CD4-positive, alpha-beta T cell (primary cell): ENCODE data around the gene PRDM16. TPM values are rescaled to one million over a fixed set of nuclear protein-coding genes. Genes with fewer than 3 reads are reported as not detected.

ENCODE experiments used
- ATAC-seq: fragments of 200-7000 bp; cut with Tn5 transposase; one replicate; pipeline ENCODE4 v1.10.0; 2022; ENCODE audit warnings: mild to moderate bottlenecking; ENCODE audit not compliant: poor library complexity
- CTCF ChIA-PET: fragments of 350-600 bp; sonication (Branson Sonifier 250); formaldehyde crosslinking; loops from one replicate; lab custom pipeline; 2021; ENCODE audit warnings: antibody characterized with exemption, inconsistent platforms; lab: Charles Lee
- POLR2A ChIA-PET: fragments of 350-600 bp; sonication (Branson Sonifier 250); formaldehyde crosslinking; loops from one replicate; lab custom pipeline; 2021; ENCODE audit warnings: antibody characterized with exemption, inconsistent platforms; lab: Charles Lee
- DNase-seq, 14 experiments: peaks; one replicate each; pipeline ENCODE4 v3.0.0-alpha.2; 2013 to 2020; ENCODE audit warnings: mixed read lengths in 2 of 14
- H3K27ac ChIP-seq, 2 donors: one replicate each; pipeline versions ENCODE4 v1.5.1 to v1.7.0; 2013; ENCODE audit warnings: low read length in 2 of 2, low read depth in 1 of 2, mild to moderate bottlenecking in 1 of 2
- H3K27me3 ChIP-seq, 2 experiments: 1 replicate in 1 of 2; 2 replicates in 1 of 2; pipeline versions ENCODE4 v1.6.1 to v1.7.0; 2013; ENCODE audit warnings: low read length in 2 of 2, control low read depth in 1 of 2, mild to moderate bottlenecking in 1 of 2, moderate library complexity in 1 of 2; ENCODE audit not compliant: insufficient read depth in 2 of 2, control insufficient read depth in 1 of 2
- H3K36me3 ChIP-seq: one replicate; pipeline ENCODE4 v1.6.1; 2013; ENCODE audit warnings: low read length, control low read depth; ENCODE audit not compliant: insufficient read depth
- H3K4me1 ChIP-seq: one replicate; pipeline ENCODE4 v1.6.1; 2013; ENCODE audit warnings: low read length, control low read depth; ENCODE audit not compliant: insufficient read depth
- H3K4me3 ChIP-seq: one replicate; pipeline ENCODE4 v1.5.1; 2013; ENCODE audit warnings: mild to moderate bottlenecking, low read length, moderate library complexity
- H3K9me3 ChIP-seq, 2 experiments: 1 replicate in 1 of 2; 2 replicates in 1 of 2; pipeline versions ENCODE4 v1.6.1 to v1.7.0; 2013; ENCODE audit warnings: low read length in 2 of 2, mild to moderate bottlenecking in 2 of 2, control low read depth in 1 of 2, moderate library complexity in 1 of 2; ENCODE audit not compliant: control insufficient read depth in 1 of 2, insufficient read depth in 1 of 2
- H3K27ac Mint-ChIP-seq: one replicate; pipeline ENCODE4 v1.8.0; 2020; ENCODE audit warnings: mixed read lengths
- H3K27me3 Mint-ChIP-seq: one replicate; pipeline ENCODE4 v1.8.0; 2021; ENCODE audit warnings: mixed read lengths
- H3K36me3 Mint-ChIP-seq: one replicate; pipeline ENCODE4 v1.8.0; 2021; ENCODE audit warnings: low read depth, mixed read lengths
- H3K4me1 Mint-ChIP-seq: one replicate; pipeline ENCODE4 v1.8.0; 2021; ENCODE audit warnings: low read depth, mixed read lengths
- H3K4me3 Mint-ChIP-seq: one replicate; pipeline ENCODE4 v1.8.0; 2020; ENCODE audit warnings: mild to moderate bottlenecking, mixed read lengths
- H3K9me3 Mint-ChIP-seq: one replicate; pipeline ENCODE4 v1.8.0; 2020; ENCODE audit warnings: mixed read lengths
- intact Hi-C, 2 experiments: fragments of 100-400 bp; cut with DNase I in 1 of 2; cut with micrococcal nuclease in 1 of 2; formaldehyde crosslinking; loops; one replicate each; pipeline versions ENCODE4 v1.15.1 to v1.9.0; 2023 to 2025; cut with DNase I, micrococcal nuclease
- total RNA-seq, 174 experiments: library from RNA in 2 of 174; stranded (reverse) in 2 of 174; gene quantifications; one replicate each; pipeline ENCODE4 v1.2.3 and lab custom pipeline; 2021 to 2026
- TF ChIP-seq, protein P1 (sequence below): fragments of 200-600 bp; IDR thresholded peaks from one replicate; pipeline ENCODE4 v1.8.0; 2022; ENCODE audit warnings: antibody characterized with exemption, mild to moderate bottlenecking

Gene PRDM16
- total RNA-seq, 2 experiments from 2014 or later = not detected

DNA sequence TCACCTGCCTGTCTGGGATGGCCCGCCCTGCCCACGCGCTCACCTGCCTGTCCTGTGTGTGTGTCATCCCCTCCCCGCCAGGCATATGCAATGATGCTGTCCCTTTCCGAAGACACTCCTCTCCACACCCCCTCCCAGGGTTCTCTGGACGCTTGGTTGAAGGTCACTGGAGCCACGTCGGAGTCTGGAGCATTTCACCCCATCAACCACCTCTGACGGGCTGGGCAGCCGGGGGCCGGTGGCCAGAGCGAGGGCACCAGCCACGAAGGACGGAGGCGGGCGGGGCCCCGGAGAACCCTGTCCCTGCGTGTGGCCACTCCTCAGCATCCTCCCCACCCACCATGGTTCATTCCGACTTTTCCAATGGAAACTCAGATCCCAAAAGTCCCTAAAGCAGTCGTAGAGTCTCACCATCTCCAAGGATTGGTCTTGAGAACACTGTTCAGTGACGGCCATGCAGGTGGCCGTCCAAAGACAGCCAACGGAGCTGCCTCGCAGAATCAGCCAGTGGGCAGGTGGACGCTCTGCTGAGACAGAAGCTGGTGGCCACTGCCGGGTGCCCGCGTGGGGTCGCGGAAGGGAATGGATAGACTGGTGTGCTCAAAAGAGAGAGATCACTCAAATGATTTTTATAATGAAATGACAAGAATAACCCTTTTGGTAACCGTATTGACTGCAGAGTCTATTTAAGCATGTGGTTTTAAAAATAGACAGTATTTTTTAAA is 364.8 kb downstream of the PRDM16 start:
- Mint-ChIP-seq H3K4me1 (no peaks in the 10 kb centered on the region), H3K36me3 (no peaks in the 10 kb centered on the region), H3K27me3 (no peaks in the 10 kb centered on the region), H3K9me3 (no peaks in the 10 kb centered on the region), H3K4me3 (no peak overlapping the region), H3K27ac (no peak overlapping the region)
- no peak for DNase-seq
- no peak overlapping the region for H3K4me3 ChIP-seq
- no peaks in the 10 kb centered on the region for H3K27me3 ChIP-seq
- ChIA-PET POLR2A (no interaction called here), CTCF (no interaction called here)
- intact Hi-C loops = no loop called here
- H3K9me3 ChIP-seq = no peaks in the 10 kb centered on the region
- no peaks in the 10 kb centered on the region for H3K4me1 ChIP-seq
- ATAC-seq = no peak
- TF ChIP-seq, protein P1, sequence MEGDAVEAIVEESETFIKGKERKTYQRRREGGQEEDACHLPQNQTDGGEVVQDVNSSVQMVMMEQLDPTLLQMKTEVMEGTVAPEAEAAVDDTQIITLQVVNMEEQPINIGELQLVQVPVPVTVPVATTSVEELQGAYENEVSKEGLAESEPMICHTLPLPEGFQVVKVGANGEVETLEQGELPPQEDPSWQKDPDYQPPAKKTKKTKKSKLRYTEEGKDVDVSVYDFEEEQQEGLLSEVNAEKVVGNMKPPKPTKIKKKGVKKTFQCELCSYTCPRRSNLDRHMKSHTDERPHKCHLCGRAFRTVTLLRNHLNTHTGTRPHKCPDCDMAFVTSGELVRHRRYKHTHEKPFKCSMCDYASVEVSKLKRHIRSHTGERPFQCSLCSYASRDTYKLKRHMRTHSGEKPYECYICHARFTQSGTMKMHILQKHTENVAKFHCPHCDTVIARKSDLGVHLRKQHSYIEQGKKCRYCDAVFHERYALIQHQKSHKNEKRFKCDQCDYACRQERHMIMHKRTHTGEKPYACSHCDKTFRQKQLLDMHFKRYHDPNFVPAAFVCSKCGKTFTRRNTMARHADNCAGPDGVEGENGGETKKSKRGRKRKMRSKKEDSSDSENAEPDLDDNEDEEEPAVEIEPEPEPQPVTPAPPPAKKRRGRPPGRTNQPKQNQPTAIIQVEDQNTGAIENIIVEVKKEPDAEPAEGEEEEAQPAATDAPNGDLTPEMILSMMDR = no peak
- no peaks in the 10 kb centered on the region for H3K36me3 ChIP-seq
- no peak overlapping the region for H3K27ac ChIP-seq

- H3K36me3 ChIP-seq = no peaks in the 10 kb centered on the region
- POLR2A ChIA-PET = no interaction called here
- no peaks in the 10 kb centered on the region for H3K27me3 Mint-ChIP-seq
- no peaks in the 10 kb centered on the region for H3K36me3 Mint-ChIP-seq
- intact Hi-C loops = no loop called here
- no peak for DNase-seq
- no peaks in the 10 kb centered on the region for H3K27me3 ChIP-seq
- no peaks in the 10 kb centered on the region for H3K9me3 Mint-ChIP-seq
- no peak overlapping the region for H3K27ac ChIP-seq
- H3K4me3 ChIP-seq = no peak overlapping the region
- CTCF ChIA-PET = no interaction called here
- no peaks in the 10 kb centered on the region for H3K4me1 Mint-ChIP-seq
- no peaks in the 10 kb centered on the region for H3K9me3 ChIP-seq
- H3K27ac Mint-ChIP-seq = no peak overlapping the region
- TF ChIP-seq, protein P1 = no peak
- H3K4me3 Mint-ChIP-seq = no peak overlapping the region
- ATAC-seq = no peak
- no peaks in the 10 kb centered on the region for H3K4me1 ChIP-seq
Observed at GRCh38 chr1:3434406-3435110, 365.6 kb downstream of the PRDM16 start.

GRCh38 chr1:3435666-3436065 is 366.7 kb downstream of the PRDM16 start:
- ChIA-PET CTCF (no interaction called here), POLR2A (no interaction called here)
- Histone ChIP-seq H3K4me1 (no peaks in the 10 kb centered on the region), H3K27ac (no peak overlapping the region), H3K4me3 (no peak overlapping the region), H3K36me3 (no peaks in the 10 kb centered on the region), H3K9me3 (no peaks in the 10 kb centered on the region), H3K27me3 (peaks cover 0 to 1% of the 10 kb centered on the region in 2 experiments)
- Mint-ChIP-seq H3K4me1 (no peaks in the 10 kb centered on the region), H3K36me3 (no peaks in the 10 kb centered on the region), H3K9me3 (no peaks in the 10 kb centered on the region), H3K27me3 (peaks cover 4% of the 10 kb centered on the region), H3K4me3 (no peak overlapping the region), H3K27ac (no peak overlapping the region)
- DNase-seq = no peak
- intact Hi-C loops = no loop called here
- ATAC-seq = no peak
- TF ChIP-seq, protein P1 = no peak
